RCC 7860 (cell line): ENCODE measurements around the gene PPIP5K1.

ENCODE experiments used
- DNase-seq: peaks from one replicate; pipeline ENCODE4 v3.0.0-alpha.2; 2015; ENCODE audit warnings: low spot score
- FAIRE-seq: peaks from 2 replicates; lab custom pipeline; 2012; peaks lifted over from hg19 to GRCh38; lab: Jason Lieb, UNC

The PPIP5K1 gene

GRCh38 chr15:43519196-43519595 is 70.8 kb downstream of the PPIP5K1 start:
- FAIRE-seq = no peak
- no peak for DNase-seq

GRCh38 chr15:43518197-43518761 is 71.7 kb downstream of the PPIP5K1 start:
- no peak for DNase-seq
- no peak for FAIRE-seq

- FAIRE-seq = no peak
- DNase-seq = no peak
Measured at GRCh38 chr15:43517354-43518196, 72.4 kb downstream of the PPIP5K1 start, which contains the start of gene MAP1A. Gene MAP1A (plus strand): TSS chr15:43517608. CDS start chr15:43521474, 3,866 bp downstream.

DNA sequence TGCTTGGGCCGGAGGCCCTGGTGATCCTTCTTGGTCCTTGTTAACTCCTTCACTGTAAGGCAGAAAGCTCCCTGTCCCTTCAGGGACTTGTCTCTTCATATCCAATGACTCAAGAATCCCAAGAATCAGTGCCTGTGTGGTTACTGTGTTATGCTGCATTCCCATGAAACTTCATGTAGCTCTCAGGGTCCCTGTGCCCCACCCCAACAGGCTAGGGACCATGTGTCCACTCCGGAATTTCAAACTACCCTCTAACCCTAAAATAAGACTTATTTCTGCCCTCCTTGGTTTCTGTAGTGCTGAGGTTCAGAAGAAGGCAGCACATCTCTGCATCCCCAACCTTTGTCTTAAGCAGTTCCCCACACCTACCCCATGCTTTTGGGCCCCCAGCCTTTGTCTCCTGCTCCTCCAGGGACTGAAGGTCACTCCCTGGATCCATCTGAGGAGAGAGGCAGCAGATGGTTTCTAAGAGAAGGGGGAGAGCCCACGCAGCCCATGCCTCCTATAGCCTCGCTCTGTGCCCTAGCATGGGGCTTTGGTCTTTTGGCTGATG is 73.1 kb downstream of the PPIP5K1 start:
- DNase-seq (no peak), FAIRE-seq (no peak)

DNA sequence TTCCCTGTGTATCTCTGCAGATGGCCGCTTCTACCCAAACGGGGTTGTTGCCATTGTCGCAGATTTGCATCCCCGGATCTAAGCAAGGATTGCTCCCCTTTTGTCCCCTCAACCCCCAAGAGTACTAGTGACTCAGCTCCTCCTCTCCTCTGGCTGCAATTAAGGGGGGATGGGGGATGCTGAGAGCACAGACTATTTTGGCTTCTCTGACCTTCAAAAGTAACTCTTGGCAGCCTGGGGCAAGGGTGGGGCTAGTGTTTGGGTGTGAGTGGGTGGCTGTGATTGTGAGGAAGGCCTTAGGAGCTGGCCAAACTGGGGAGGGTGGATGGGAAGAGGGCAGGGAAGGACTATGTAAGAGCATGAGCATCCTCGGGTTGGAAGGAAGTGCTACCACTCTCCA is 73.8 kb downstream of the PPIP5K1 start:
- FAIRE-seq = no peak
- no peak for DNase-seq

GRCh38 chr15:43515741-43516140 is 74.3 kb downstream of the PPIP5K1 start:
- no peak for DNase-seq
- FAIRE-seq = no peak

DNA sequence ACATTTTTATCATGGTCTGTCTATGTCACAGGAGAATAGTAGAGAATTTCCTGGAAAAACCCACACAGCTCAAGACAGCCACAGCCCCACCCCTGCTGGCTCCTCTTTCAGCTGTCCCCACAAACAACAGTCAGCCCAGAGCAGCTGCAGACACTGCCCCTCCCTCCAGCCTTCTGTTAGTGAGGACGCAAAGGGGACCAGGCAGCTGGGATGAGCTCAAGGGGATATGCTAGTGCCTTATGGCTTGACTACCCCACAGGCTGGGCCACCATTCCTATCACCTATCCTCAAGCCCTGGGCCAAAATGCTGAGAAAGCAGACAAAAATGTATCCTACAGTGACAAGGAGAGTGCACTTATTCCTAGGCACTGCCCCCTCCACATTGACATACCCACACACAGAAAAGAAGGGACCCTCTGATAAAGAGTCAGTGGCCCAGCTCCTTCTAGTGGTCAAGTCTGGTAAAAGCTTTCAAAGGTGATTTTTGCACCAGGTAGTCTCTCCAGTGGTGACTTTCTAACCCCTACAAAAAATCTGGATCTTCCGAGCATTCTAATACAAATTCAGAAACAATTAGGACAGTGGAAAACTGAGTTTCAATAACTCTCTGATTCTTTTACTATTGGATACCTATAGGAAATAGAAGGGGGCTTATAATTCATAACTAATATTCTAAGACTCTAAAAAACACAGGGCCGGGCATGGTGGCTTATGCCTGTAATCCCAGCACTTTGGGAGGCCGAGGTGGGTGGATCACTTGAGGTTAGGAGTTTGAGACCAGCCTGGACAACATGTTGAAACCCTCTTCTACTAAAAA is 75.6 kb downstream of the PPIP5K1 start:
- FAIRE-seq (no peak), DNase-seq (no peak)

DNA sequence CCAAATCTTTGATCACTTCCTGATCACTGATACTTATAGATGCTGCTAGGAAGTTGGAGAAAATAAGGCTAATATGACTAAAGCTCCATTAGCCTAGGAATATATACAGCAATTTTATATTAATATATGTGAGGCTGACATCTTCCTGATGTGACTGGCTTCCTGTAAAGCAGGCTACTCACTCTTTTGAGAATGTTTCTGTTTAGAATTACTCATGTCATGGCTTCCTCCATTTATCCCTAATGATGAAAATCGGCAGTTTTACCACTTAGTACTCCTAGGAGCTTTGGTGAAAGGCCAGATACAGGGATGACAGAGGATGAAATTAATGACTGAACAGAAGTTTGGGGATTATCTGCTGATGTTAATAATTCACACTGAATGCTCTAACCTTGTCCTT is 76.5 kb downstream of the PPIP5K1 start:
- DNase-seq (no peak), FAIRE-seq (no peak)

DNA sequence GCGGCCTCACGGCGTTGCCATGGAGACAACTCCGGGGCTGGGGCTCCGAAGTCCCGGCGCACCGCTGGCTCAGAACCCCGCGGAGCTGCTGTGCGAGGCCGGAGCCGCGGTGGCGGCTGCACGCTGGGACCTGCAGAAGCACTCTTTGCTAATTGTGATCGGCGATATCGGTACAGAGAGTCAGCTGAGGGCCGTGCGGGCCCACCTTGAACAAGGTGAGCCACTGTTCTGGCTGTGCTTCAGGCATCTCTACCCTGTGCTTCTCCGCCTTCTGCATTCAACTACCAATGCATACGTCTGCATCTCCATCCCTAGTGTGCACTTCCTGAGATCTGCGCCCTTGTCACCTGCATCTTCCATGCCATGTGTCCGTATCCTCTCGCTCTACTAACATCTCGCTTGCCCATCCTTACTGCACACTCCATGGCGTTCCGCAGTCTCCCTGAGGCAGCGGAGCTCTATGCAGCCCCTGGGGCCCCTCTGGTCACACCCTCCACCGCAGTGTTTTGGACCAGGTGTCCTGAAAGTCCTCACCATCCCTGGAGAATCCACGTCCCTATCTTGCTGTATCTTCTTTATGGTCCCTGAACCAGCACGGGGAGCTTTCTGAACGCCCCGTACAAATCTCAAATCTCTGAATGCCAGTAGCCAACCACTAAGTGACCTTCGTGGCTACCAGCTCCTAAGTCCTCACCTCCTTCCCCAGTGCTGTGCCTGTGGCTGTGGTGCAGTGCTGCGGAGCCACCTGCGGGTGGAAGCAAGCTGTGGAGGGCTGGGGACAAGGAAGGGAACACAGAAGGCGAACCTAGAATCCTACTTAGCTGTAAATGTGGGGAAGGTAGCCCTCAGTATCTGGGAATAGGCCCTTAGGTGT is 78.8 kb downstream of the PPIP5K1 start:
- DNase-seq (peak; percentile 9), FAIRE-seq (no peak)

DNA sequence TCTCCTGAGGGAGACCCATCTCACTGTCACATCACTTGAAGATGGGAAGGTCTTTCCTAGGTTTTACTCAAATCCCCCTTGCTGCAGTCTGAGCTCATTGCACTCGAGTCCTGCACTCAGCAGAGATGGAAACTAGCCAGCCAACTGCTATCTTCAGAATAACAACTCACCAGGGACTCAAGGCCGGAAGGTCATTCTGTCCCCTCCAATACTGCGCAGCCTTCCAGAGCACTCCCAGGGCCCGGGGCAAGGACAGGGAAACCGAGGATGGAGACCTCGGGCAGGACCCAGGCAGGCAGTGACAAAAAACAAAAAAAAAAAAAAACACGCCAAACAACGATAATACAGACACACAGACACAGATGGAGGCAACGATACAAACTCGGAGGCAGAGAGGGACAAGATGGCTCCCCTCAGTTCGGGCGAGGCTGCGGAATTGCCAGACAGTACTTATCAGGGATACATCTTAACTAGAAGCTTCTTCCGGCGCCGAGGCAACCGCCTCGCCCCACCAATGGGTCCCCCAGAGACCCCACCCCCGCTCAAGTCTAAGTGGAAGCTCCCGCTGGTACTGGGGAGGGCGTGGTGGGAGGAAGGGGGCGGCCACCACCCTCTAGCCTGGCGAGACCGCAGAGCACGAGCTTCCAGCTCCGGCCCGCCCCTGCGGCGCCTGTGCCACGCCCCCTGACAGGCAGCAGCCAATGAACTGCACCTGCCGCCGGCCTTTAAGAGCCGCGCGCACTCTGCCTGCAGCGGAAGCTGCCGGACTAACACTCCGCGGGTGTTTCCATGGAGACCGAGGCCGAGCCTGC is 79.6 kb downstream of the PPIP5K1 start:
- FAIRE-seq = peak; percentile 62
- DNase-seq = peak; percentile 95

DNA sequence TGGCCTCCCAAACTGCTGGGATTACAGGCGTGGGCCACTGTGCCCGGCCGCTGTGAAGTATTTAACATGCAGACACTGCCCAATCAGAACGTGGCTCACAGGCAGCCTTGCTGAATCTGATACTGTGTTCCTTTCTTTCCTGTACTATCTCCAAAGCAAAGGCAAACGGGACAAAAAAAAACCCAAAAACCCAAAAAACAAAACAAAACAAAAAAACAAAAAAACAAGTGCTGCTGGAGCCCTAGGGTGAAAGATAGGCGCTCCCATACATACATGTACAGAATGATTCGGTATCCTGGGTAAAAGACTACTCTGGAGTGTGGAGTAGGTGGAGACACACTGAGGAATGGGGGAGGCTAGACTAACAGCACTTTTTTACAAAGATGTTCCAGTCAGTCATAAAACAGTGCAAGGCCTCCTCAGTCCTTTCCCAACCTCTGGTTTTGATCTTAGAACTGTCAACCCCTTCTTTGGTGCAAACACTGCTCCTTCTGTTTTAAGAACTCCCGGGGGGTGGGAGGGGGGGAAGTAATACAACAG is 80.3 kb downstream of the PPIP5K1 start:
- FAIRE-seq = no peak
- DNase-seq = no peak

GRCh38 chr15:43508991-43509659 is 80.9 kb downstream of the PPIP5K1 start:
- FAIRE-seq (no peak), DNase-seq (no peak)

- no peak for DNase-seq
- FAIRE-seq = no peak
Measured at GRCh38 chr15:43508421-43508820, 81.6 kb downstream of the PPIP5K1 start.

GRCh38 chr15:43505738-43506137 is 84.3 kb downstream of the PPIP5K1 start:
- DNase-seq (no peak), FAIRE-seq (no peak)

DNA sequence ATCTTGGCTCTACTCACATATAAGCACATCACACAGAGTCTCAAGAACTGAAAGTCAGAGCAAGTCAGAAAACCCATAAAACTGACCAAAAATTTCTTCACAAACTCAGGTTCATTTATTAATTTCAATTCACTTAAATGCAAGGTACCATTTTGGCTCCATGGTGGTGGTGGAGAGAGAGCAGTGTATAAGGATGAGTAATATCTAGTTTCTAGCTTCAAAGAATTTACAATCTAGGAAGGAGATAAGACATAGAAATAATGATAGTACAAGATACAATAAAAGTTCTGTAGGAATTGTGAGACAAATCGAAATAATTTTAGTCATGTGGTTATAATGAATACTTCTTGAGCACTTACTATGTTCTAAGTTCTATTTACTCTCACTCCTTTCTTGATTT is 90.4 kb downstream of the PPIP5K1 start:
- FAIRE-seq = no peak
- no peak for DNase-seq

DNA sequence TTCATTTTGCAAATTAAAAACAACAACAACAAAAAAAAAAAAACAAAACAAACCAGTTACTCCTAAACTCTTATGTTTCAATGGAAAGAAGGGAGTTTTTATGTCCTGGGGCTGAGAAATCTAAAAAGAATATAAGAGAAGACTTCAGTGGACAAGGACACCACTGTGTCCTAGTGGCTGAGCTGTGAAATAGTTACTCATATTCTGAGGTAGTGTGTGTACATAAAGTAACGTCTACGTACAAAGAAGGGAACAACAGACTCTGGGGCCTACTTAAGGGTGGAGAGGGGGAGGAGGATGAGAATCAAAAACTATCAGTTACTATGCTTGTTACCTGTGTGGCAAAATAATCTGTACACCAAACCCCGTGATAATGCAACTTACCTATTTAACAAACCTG is 91.0 kb downstream of the PPIP5K1 start:
- DNase-seq = no peak
- no peak for FAIRE-seq

GRCh38 chr15:43493703-43494472 is 96.1 kb downstream of the PPIP5K1 start:
- no peak for FAIRE-seq
- no peak for DNase-seq
